ENCODE data around the gene C1QTNF8.

C1QTNF8 gene

DNA sequence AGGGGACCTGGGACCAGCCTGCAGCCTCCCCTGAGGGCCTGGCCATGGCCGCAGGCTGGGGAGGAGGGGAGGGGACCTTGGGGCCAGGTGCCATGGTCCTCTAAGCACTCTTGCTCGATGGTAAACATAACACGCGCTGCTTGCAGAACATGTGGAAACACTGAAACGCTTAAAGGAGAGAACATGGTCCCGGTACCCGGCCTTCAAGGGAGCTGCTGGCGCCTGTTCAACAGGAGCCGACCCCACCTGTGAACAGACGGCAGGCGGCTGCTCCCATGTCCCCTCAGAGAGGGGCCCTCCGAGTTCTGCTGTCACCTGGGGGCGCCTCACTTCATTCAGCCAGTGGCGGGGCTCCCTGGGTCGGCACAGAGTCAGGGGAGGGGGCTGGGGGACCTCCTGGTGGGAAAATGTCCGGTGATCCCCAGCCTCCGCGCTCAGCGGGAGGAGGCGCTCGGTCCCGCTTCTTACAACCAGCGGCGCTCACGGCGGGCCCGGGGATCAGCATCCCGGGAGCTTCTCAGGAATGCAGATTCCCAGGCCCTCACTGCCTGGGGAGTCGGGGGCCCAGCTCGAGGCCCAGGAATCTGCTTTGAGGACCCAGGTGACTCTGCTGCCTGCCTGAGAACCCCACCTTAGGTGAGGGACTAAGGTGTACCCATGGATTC, 24.4 kb downstream of the C1QTNF8 start:
- TF ChIP-seq ISL1 (CRISPR knock-in tag; IDR thresholded peaks at IDR 0.05), result no peak
- TF ChIP-seq TOX (CRISPR knock-in tag; IDR thresholded peaks at IDR 0.05; ENCODE audit: borderline replicate concordance), result no peak
- no peak for TF ChIP-seq ESRRG (CRISPR knock-in tag; IDR thresholded peaks at IDR 0.05)
- TF ChIP-seq CSDC2 (CRISPR knock-in tag; IDR thresholded peaks at IDR 0.05), result no peak
- TF ChIP-seq, protein P1, sequence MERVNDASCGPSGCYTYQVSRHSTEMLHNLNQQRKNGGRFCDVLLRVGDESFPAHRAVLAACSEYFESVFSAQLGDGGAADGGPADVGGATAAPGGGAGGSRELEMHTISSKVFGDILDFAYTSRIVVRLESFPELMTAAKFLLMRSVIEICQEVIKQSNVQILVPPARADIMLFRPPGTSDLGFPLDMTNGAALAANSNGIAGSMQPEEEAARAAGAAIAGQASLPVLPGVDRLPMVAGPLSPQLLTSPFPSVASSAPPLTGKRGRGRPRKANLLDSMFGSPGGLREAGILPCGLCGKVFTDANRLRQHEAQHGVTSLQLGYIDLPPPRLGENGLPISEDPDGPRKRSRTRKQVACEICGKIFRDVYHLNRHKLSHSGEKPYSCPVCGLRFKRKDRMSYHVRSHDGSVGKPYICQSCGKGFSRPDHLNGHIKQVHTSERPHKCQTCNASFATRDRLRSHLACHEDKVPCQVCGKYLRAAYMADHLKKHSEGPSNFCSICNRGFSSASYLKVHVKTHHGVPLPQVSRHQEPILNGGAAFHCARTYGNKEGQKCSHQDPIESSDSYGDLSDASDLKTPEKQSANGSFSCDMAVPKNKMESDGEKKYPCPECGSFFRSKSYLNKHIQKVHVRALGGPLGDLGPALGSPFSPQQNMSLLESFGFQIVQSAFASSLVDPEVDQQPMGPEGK (CRISPR knock-in tag; IDR thresholded peaks at IDR 0.05; ENCODE audit: borderline replicate concordance), result no peak
- TF ChIP-seq OSR1 (CRISPR knock-in tag; IDR thresholded peaks at IDR 0.05), result no peak
- TF ChIP-seq, protein P2, sequence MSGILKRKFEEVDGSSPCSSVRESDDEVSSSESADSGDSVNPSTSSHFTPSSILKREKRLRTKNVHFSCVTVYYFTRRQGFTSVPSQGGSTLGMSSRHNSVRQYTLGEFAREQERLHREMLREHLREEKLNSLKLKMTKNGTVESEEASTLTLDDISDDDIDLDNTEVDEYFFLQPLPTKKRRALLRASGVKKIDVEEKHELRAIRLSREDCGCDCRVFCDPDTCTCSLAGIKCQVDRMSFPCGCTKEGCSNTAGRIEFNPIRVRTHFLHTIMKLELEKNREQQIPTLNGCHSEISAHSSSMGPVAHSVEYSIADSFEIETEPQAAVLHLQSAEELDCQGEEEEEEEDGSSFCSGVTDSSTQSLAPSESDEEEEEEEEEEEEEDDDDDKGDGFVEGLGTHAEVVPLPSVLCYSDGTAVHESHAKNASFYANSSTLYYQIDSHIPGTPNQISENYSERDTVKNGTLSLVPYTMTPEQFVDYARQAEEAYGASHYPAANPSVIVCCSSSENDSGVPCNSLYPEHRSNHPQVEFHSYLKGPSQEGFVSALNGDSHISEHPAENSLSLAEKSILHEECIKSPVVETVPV (CRISPR knock-in tag; IDR thresholded peaks at IDR 0.05), result no peak
- no peak for TF ChIP-seq SNAI2 (CRISPR knock-in tag; IDR thresholded peaks at IDR 0.05)
- no peak for TF ChIP-seq ZFP3 (CRISPR knock-in tag; IDR thresholded peaks at IDR 0.05)
- TF ChIP-seq, protein P3, sequence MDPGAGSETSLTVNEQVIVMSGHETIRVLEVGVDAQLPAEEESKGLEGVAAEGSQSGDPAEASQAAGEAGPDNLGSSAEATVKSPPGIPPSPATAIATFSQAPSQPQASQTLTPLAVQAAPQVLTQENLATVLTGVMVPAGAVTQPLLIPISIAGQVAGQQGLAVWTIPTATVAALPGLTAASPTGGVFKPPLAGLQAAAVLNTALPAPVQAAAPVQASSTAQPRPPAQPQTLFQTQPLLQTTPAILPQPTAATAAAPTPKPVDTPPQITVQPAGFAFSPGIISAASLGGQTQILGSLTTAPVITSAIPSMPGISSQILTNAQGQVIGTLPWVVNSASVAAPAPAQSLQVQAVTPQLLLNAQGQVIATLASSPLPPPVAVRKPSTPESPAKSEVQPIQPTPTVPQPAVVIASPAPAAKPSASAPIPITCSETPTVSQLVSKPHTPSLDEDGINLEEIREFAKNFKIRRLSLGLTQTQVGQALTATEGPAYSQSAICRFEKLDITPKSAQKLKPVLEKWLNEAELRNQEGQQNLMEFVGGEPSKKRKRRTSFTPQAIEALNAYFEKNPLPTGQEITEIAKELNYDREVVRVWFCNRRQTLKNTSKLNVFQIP (CRISPR knock-in tag; IDR thresholded peaks at IDR 0.05; ENCODE audit: borderline replicate concordance, low read depth), result no peak
- no peak for TF ChIP-seq ZNF8 (CRISPR knock-in tag; IDR thresholded peaks at IDR 0.05)
- TF ChIP-seq ZNF70 (CRISPR knock-in tag; IDR thresholded peaks at IDR 0.05), result no peak
- TF ChIP-seq TCF4 (CRISPR knock-in tag; IDR thresholded peaks at IDR 0.05; ENCODE audit: borderline replicate concordance), result no peak
- TF ChIP-seq, protein P4, sequence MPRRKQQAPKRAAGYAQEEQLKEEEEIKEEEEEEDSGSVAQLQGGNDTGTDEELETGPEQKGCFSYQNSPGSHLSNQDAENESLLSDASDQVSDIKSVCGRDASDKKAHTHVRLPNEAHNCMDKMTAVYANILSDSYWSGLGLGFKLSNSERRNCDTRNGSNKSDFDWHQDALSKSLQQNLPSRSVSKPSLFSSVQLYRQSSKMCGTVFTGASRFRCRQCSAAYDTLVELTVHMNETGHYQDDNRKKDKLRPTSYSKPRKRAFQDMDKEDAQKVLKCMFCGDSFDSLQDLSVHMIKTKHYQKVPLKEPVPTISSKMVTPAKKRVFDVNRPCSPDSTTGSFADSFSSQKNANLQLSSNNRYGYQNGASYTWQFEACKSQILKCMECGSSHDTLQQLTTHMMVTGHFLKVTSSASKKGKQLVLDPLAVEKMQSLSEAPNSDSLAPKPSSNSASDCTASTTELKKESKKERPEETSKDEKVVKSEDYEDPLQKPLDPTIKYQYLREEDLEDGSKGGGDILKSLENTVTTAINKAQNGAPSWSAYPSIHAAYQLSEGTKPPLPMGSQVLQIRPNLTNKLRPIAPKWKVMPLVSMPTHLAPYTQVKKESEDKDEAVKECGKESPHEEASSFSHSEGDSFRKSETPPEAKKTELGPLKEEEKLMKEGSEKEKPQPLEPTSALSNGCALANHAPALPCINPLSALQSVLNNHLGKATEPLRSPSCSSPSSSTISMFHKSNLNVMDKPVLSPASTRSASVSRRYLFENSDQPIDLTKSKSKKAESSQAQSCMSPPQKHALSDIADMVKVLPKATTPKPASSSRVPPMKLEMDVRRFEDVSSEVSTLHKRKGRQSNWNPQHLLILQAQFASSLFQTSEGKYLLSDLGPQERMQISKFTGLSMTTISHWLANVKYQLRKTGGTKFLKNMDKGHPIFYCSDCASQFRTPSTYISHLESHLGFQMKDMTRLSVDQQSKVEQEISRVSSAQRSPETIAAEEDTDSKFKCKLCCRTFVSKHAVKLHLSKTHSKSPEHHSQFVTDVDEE (CRISPR knock-in tag; IDR thresholded peaks at IDR 0.05), result no peak
- no peak for TF ChIP-seq GLIS3 (CRISPR knock-in tag; IDR thresholded peaks at IDR 0.05)
- no peak for TF ChIP-seq BACH2 (CRISPR knock-in tag; IDR thresholded peaks at IDR 0.05; ENCODE audit: borderline replicate concordance)
- no peak for TF ChIP-seq RARB (CRISPR knock-in tag; IDR thresholded peaks at IDR 0.05)
- TF ChIP-seq PPARA (CRISPR knock-in tag; IDR thresholded peaks at IDR 0.05; ENCODE audit: borderline replicate concordance), result no peak
- no peak for TF ChIP-seq ZC3H10 (CRISPR knock-in tag; IDR thresholded peaks at IDR 0.05)
- TF ChIP-seq ARNTL (CRISPR knock-in tag; IDR thresholded peaks at IDR 0.05; ENCODE audit: borderline replicate concordance, low read depth), result no peak
- ATAC-seq, result no peak

DNA sequence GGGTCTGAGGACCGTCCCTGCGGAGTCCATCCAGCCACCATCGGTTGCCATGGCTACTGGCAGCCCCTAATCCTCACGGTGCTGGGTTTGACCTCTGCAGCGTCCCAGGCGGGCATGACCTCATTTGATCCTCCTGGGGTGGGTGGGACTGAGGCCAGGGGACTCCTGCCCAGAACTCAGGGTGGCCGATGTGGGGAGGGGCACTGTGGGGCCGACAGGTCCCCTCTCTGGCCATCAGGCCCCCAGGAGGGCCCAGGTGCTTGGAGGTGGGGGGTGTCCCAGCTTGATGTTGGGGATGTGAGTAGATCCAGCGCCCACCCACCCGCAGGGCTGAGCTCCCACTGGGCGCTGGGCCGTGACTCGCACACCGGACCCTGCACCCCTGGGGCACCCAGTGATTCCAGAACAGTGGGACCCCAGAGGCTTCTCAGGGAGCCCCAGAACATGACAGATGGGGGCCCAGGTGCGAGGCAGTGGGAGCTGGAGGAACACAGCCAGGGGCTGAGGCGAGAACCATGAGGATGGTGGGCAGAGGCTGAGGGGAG, 25.1 kb downstream of the C1QTNF8 start:
- TF ChIP-seq ZFP30 (CRISPR knock-in tag; IDR thresholded peaks at IDR 0.05) (no peak), TCF4 (CRISPR knock-in tag; IDR thresholded peaks at IDR 0.05; ENCODE audit: borderline replicate concordance) (no peak), ZNF70 (CRISPR knock-in tag; IDR thresholded peaks at IDR 0.05) (no peak), ISL1 (CRISPR knock-in tag; IDR thresholded peaks at IDR 0.05) (no peak), BACH2 (CRISPR knock-in tag; IDR thresholded peaks at IDR 0.05; ENCODE audit: borderline replicate concordance) (no peak), ZFP3 (CRISPR knock-in tag; IDR thresholded peaks at IDR 0.05) (no peak), PPARA (CRISPR knock-in tag; IDR thresholded peaks at IDR 0.05; ENCODE audit: borderline replicate concordance) (no peak), CSDC2 (CRISPR knock-in tag; IDR thresholded peaks at IDR 0.05) (no peak), TOX (CRISPR knock-in tag; IDR thresholded peaks at IDR 0.05; ENCODE audit: borderline replicate concordance) (no peak), ESRRG (CRISPR knock-in tag; IDR thresholded peaks at IDR 0.05) (no peak), SNAI2 (CRISPR knock-in tag; IDR thresholded peaks at IDR 0.05) (no peak), ZC3H10 (CRISPR knock-in tag; IDR thresholded peaks at IDR 0.05) (no peak), ARNTL (CRISPR knock-in tag; IDR thresholded peaks at IDR 0.05; ENCODE audit: borderline replicate concordance, low read depth) (no peak), RARB (CRISPR knock-in tag; IDR thresholded peaks at IDR 0.05) (no peak)
- TF ChIP-seq, protein P4 (CRISPR knock-in tag; IDR thresholded peaks at IDR 0.05), result no peak
- TF ChIP-seq, protein P1 (CRISPR knock-in tag; IDR thresholded peaks at IDR 0.05; ENCODE audit: borderline replicate concordance), result no peak
- TF ChIP-seq, protein P5, sequence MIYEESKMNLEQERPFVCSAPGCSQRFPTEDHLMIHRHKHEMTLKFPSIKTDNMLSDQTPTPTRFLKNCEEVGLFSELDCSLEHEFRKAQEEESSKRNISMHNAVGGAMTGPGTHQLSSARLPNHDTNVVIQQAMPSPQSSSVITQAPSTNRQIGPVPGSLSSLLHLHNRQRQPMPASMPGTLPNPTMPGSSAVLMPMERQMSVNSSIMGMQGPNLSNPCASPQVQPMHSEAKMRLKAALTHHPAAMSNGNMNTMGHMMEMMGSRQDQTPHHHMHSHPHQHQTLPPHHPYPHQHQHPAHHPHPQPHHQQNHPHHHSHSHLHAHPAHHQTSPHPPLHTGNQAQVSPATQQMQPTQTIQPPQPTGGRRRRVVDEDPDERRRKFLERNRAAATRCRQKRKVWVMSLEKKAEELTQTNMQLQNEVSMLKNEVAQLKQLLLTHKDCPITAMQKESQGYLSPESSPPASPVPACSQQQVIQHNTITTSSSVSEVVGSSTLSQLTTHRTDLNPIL (CRISPR knock-in tag; IDR thresholded peaks at IDR 0.05; ENCODE audit: low read depth), result no peak
- ATAC-seq, result no peak

Data from SK-N-SH treated with all-trans-retinoic acid at 6 μM for 48 hours (cell line).